ENCODE data around the gene DNAH8.

- TF ChIP-seq POLR2A (IDR thresholded peaks at IDR 0.05; ENCODE audit: low read length) (no peak), GATA1 (IDR thresholded peaks at IDR 0.05; ENCODE audit: low read depth, low read length) (no peak)
Measured at GRCh38 chr6:38714239-38715015, 684 bp upstream of the DNAH8 start.
